Stimulated activated CD8-positive, alpha-beta memory T cell treated with anti-CD3 and anti-CD28 coated beads, Interleukin-2, amount 100 ng/mL, for 1 hour (primary cell): ENCODE measurements around the gene ANKDD1B.

Experiments used
- DNase-seq, 2 donors: peaks; one replicate each; pipeline ENCODE4 v3.0.0-alpha.2; 2020; ENCODE audit warnings: low read depth in 2 of 2

Gene ANKDD1B

GRCh38 chr5:75706016-75706415 is 94.8 kb downstream of the ANKDD1B start:
- DNase-seq, result no peak

GRCh38 chr5:75706775-75707174 is 95.5 kb downstream of the ANKDD1B start:
- no peak for DNase-seq

GRCh38 chr5:75707911-75708509 is 96.8 kb downstream of the ANKDD1B start:
- no peak for DNase-seq

- no peak for DNase-seq
Observed at GRCh38 chr5:75710637-75711036, 99.4 kb downstream of the ANKDD1B start.

- no peak for DNase-seq
Observed at GRCh38 chr5:75711151-75711550, 99.9 kb downstream of the ANKDD1B start.

GRCh38 chr5:75712091-75712490 is 100.8 kb downstream of the ANKDD1B start:
- DNase-seq, result no peak

- no peak for DNase-seq
Observed at GRCh38 chr5:75716715-75717081, 105.4 kb downstream of the ANKDD1B start.

- peak; percentile 96 to 97 for DNase-seq
Observed at GRCh38 chr5:75717082-75717922, 106.0 kb downstream of the ANKDD1B start, which contains the start of gene POC5. Gene POC5, minus strand, starts transcription at chr5:75717437. Its CDS starts 4,500 bp downstream, at chr5:75712937.

GRCh38 chr5:75720882-75721281 is 109.6 kb downstream of the ANKDD1B start:
- DNase-seq, result no peak
